Middle frontal gyrus (tissue), 1 donor: ENCODE results near the gene GRPEL2.
"Not testable (repeated sequence)": the region's sequence is repeated elsewhere in the genome, so short reads cannot be mapped to it uniquely, and the experiment has no call there.

Experiments used
- DNase-seq: peaks from one replicate; pipeline ENCODE4 v3.0.0-alpha.2; 2015; ENCODE audit warnings: low spot score; ENCODE audit errors: extremely low spot score

GRPEL2 gene

GRCh38 chr5:149376711-149377447 is 31.6 kb downstream of the GRPEL2 start:
- DNase-seq: no peak

GRCh38 chr5:149378241-149378820 is 33.0 kb downstream of the GRPEL2 start:
- DNase-seq: no peak

GRCh38 chr5:149379177-149379761 is 34.0 kb downstream of the GRPEL2 start, which contains the start of gene IL17B:
Gene IL17B, minus strand, starts transcription at chr5:149379292. Its CDS starts 67 bp downstream, at chr5:149379225.
- no peak for DNase-seq

GRCh38 chr5:149379818-149380374 is 34.6 kb downstream of the GRPEL2 start:
- no peak for DNase-seq

- no peak for DNase-seq
Observed at GRCh38 chr5:149380466-149381121, 35.3 kb downstream of the GRPEL2 start.

GRCh38 chr5:149381261-149381985 is 36.1 kb downstream of the GRPEL2 start:
- no peak for DNase-seq

GRCh38 chr5:149381986-149382338 is 36.7 kb downstream of the GRPEL2 start:
- peak; percentile 20 for DNase-seq

GRCh38 chr5:149382517-149383220 is 37.4 kb downstream of the GRPEL2 start:
- DNase-seq: no peak

GRCh38 chr5:149383399-149383798 is 38.1 kb downstream of the GRPEL2 start:
- DNase-seq: no peak

GRCh38 chr5:149386166-149386565 is 40.9 kb downstream of the GRPEL2 start:
- no peak for DNase-seq

- DNase-seq: no peak
Observed at GRCh38 chr5:149387081-149387631, 41.9 kb downstream of the GRPEL2 start.

- no peak for DNase-seq
Observed at GRCh38 chr5:149387982-149388381, 42.7 kb downstream of the GRPEL2 start.

- no peak for DNase-seq
Observed at GRCh38 chr5:149388498-149389190, 43.3 kb downstream of the GRPEL2 start.

GRCh38 chr5:149389552-149390495 is 44.5 kb downstream of the GRPEL2 start:
- no peak for DNase-seq

- not testable (repeated sequence) for DNase-seq
Observed at GRCh38 chr5:149391076-149391475, 45.8 kb downstream of the GRPEL2 start.

GRCh38 chr5:149391524-149391923 is 46.2 kb downstream of the GRPEL2 start:
- DNase-seq: no peak

- no peak for DNase-seq
Observed at GRCh38 chr5:149392718-149393117, 47.4 kb downstream of the GRPEL2 start.

GRCh38 chr5:149394996-149395395 is 49.7 kb downstream of the GRPEL2 start:
- DNase-seq: not testable (repeated sequence)
